ENCODE results near the gene RELL2. TPM values are rescaled to one million over a fixed set of nuclear protein-coding genes. Genes with fewer than 3 reads are reported as not detected.

Gene RELL2
- total RNA-seq, 4 donors from 2014 or later, result 2.9 to 9.0 (median 5.7) TPM

- Histone ChIP-seq H3K36me3 (peaks cover 5% of the 10 kb centered on the region), H3K9me3 (no peaks in the 10 kb centered on the region), H3K4me3 (peak overlapping the region; percentile 89), H3K27me3 (no peaks in the 10 kb centered on the region), H3K4me1 (peaks cover 35% of the 10 kb centered on the region), H3K27ac (peak overlapping the region; percentile 30)
- 69% methylated on average over 9 of the region's 9 CpGs for WGBS
- TF ChIP-seq CTCF (IDR thresholded peaks at IDR 0.05), result no peak
- TF ChIP-seq POLR2A (IDR thresholded peaks at IDR 0.05), result no peak
- TF ChIP-seq EP300 (IDR thresholded peaks at IDR 0.05), result no peak
- no peak for TF ChIP-seq POLR2AphosphoS5 (IDR thresholded peaks at IDR 0.05)
- DNase-seq (ENCODE audit: low spot score in 2 of 2), result no peak
Measured at GRCh38 chr5:141615991-141616720, 20.6 kb upstream of the RELL2 start.

DNA sequence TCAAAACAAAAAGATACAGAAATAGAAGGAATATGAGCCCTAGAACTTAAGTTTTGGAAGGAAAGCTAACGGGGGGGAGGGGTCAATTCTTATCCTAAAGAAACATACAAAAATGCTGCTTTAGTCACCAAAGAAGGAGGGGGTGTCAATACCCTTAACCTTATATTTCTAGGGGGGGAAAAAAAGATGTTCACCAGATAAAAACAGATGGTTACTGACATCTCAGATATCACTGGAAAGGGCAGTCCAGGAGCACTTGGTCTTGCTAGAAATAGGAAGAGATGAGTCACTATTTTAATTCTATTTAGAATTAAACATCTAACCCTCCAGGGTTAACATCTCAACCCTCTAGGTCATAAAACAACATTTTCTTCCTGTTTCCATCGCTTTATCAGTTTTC, 19.7 kb upstream of the RELL2 start:
- no peak for TF ChIP-seq EP300 (IDR thresholded peaks at IDR 0.05)
- no peak for TF ChIP-seq POLR2A (IDR thresholded peaks at IDR 0.05)
- TF ChIP-seq POLR2AphosphoS5 (IDR thresholded peaks at IDR 0.05), result no peak
- no peak for TF ChIP-seq CTCF (IDR thresholded peaks at IDR 0.05)
- H3K27ac ChIP-seq, result peak overlapping the region; percentile 97
- peaks cover 35% of the 10 kb centered on the region for H3K4me1 ChIP-seq
- no peak for DNase-seq (ENCODE audit: low spot score in 2 of 2)
- WGBS, result 37% methylated on average over 2 of the region's 2 CpGs
- no peaks in the 10 kb centered on the region for H3K27me3 ChIP-seq
- peak overlapping the region; percentile 89 for H3K4me3 ChIP-seq
- peaks cover 14% of the 10 kb centered on the region for H3K36me3 ChIP-seq
- no peaks in the 10 kb centered on the region for H3K9me3 ChIP-seq

- H3K27me3 ChIP-seq, result no peaks in the 10 kb centered on the region
- WGBS, result under 1% methylated on average over 9 of the region's 9 CpGs
- H3K4me3 ChIP-seq, result peak overlapping the region; percentile 89
- DNase-seq (ENCODE audit: low spot score in 2 of 2), result no peak
- TF ChIP-seq EP300 (IDR thresholded peaks at IDR 0.05) (no peak), CTCF (IDR thresholded peaks at IDR 0.05) (no peak), POLR2AphosphoS5 (IDR thresholded peaks at IDR 0.05) (no peak), POLR2A (IDR thresholded peaks at IDR 0.05) (no peak)
- H3K27ac ChIP-seq, result peak overlapping the region; percentile 97
- peaks cover 33% of the 10 kb centered on the region for H3K4me1 ChIP-seq
- peaks cover 20% of the 10 kb centered on the region for H3K36me3 ChIP-seq
- no peaks in the 10 kb centered on the region for H3K9me3 ChIP-seq
Measured at GRCh38 chr5:141617682-141618029, 19.1 kb upstream of the RELL2 start.

DNA sequence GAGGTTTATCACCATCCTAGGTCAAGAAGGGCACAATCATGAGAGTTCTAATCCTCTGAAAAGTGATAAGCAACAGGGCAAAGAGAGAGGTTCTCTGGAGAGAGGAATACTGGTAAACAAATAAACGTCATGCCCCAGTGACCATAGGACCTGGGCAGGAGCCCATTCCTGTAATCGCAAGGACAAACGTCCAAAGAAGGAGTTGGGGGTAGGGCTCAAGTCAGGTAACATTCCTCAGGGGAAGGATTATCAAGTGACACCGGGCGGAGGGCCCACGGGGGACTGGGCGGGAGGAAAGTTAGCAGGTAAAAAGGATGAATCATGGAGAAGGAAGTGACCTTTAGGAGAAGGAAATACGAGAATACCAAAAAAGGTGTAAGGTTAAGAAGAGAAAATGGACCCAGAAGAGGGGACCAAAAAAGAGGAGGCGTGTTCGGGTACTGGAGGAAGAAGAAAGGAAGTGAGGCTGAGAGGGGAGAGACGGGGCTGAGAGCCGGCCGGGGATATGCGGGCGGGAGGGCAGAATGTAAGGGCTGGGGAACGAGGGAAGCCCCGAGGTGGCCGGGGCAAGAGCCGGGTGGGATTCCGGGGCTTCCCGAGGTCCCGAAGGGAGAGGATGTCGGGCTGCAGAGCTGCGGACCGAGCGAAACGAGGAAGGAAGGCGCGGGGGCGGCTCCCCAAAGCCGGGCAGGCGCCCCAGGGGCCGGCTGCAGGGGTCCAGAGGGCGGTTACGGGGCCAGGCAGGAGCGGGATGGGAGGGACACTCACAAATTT, 18.6 kb upstream of the RELL2 start:
- H3K27ac ChIP-seq, result peak overlapping the region; percentile 97
- no peaks in the 10 kb centered on the region for H3K9me3 ChIP-seq
- peaks cover 31% of the 10 kb centered on the region for H3K4me1 ChIP-seq
- no peak for DNase-seq (ENCODE audit: low spot score in 2 of 2)
- H3K4me3 ChIP-seq, result peak overlapping the region; percentile 89
- peaks cover 25% of the 10 kb centered on the region for H3K36me3 ChIP-seq
- no peaks in the 10 kb centered on the region for H3K27me3 ChIP-seq
- 1% methylated on average over 29 of the region's 36 CpGs for WGBS
- TF ChIP-seq CTCF (IDR thresholded peaks at IDR 0.05) (no peak), POLR2A (IDR thresholded peaks at IDR 0.05) (no peak), POLR2AphosphoS5 (IDR thresholded peaks at IDR 0.05) (no peak), EP300 (IDR thresholded peaks at IDR 0.05) (no peak)
